ENCODE results near the gene SIDT2. TPM values are rescaled to one million over a fixed set of nuclear protein-coding genes. Genes with fewer than 3 reads are reported as not detected.

SIDT2 gene
- total and polyA plus RNA-seq, 2 of the 13 experiments (the other 11 are each of a cell fraction or from before 2014, with no cell fraction given) = 11.5 to 28.0 TPM

DNA sequence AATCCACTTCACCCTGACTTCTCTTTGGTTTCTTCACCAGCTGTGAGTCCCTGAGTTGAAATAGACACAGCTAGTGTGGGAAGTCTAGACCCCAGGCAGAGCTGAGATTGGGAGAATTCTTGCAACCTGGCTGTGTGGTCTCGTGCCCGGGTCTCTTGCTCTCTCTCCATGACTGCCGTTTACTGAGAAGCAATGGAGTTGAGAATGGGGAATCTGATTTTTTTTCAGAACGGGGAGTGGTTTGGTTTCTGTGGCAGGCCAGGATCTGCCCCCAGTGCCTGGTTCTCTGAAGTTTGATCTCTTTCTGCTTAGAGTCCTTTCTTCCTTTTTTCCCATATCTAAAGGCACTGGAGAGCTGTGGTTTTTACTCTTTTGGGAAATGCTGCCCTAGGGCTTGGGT lies 1.5 kb downstream of the SIDT2 start (continued):
- no peak for TF ChIP-seq ZMYM4 (CRISPR knock-in tag; IDR thresholded peaks at IDR 0.05)

DNA sequence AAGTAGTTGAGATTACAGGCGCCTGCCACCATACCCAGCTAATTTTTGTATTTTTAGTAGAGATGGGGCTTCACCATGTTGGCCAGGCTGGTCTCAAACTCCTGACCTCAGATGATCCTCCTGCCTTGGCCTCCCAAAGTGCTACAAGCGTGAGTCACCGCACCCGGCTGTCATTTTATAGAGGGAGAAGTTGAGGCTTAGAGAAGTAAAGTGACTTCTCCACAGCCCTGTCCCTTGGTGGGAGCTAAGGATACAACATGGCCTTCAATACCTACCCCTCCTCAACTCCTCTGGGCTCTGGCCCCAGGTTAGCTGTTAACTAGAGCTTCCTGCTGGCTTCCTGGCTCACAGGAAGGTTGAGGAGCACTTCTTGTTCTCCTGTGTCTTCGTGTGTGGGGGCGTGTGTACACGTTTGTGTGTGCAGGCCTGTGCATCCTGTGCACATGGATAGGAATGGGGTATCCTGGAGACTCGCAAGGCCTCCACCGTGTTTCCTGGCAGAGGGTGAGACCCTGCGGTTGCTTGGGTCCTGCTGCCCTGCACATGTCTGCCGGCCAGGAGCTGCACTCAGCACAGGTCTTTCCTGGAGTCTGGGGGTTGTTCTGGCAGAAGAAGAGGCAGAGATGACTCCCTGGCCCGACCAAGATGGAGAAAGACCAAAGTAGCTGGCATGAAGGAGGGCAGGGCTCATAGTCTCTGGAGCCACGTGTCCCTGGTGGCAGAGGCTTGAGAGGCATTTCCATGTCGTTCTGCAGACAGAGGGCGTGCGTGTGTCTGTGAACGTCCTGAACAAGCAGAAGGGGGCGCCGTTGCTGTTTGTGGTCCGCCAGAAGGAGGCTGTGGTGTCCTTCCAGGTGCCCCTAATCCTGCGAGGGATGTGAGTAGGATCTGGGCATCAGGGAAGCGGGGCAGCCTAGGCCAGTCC lies 2.4 kb downstream of the SIDT2 start:
- no peak overlapping the region for H2AFZ ChIP-seq (ENCODE audit: low read length)
- DNase-seq (ENCODE audit: low spot score) = peak; percentile 76
- peaks cover 6% of the 10 kb centered on the region for H3K79me2 ChIP-seq (ENCODE audit: insufficient read depth, low read length)
- H4K20me1 ChIP-seq (ENCODE audit: insufficient read depth, low read length) = no peaks in the 10 kb centered on the region; the same call in 1 of the 2 replicates
- H3K36me3 ChIP-seq (replicated peaks in 1 of 2; ENCODE audit: control insufficient read depth in 1 of 2, insufficient read depth in 2 of 2, low read length in 2 of 2) = peaks cover 3 to 12% of the 10 kb centered on the region in 2 experiments; a peak in 4 of 5 replicates
- H3K4me3 ChIP-seq (replicated peaks in 1 of 3; ENCODE audit: insufficient read depth in 1 of 3, low read depth in 2 of 3, low read length in 3 of 3) = 0 out of 6 replicates have a peak overlapping the region, but pooled peaks of 2 of the 3 experiments have one; percentile 7 to 82
- in situ Hi-C loops (cut with HindIII; ENCODE audit: extremely low pct_ligation_motif_present, low pct_unique_long_range_greater_than_20kb) = loop anchor here (5.0 kb wide), 1 partner anchor 41 kb away; no protein-coding TSS in a partner anchor
- peaks cover 41% of the 10 kb centered on the region for H3K4me1 ChIP-seq (ENCODE audit: insufficient read depth, low read length)
- no peaks in the 10 kb centered on the region; a peak in 1 of 5 replicates for H3K27me3 ChIP-seq (ENCODE audit: control insufficient read depth in 1 of 2, insufficient read depth in 2 of 2, low read length in 2 of 2)
- no peaks in the 10 kb centered on the region for H3K9me3 ChIP-seq (ENCODE audit: low read length)
- no TSS peak for BruUV-seq (replicated peaks)
- peak; percentile 37 for FAIRE-seq
- intact Hi-C loops (cut with micrococcal nuclease; ENCODE audit: unreplicated experiment) = loop anchor here (1.0 kb wide), 1 partner anchor 45 kb away; no protein-coding TSS in a partner anchor
- WGBS (ENCODE audit: low lambda C conversion rate) = 59% methylated on average over 17 of the region's 22 CpGs
- ChIA-PET CTCF (ENCODE audit: low intra/inter-chr PET ratio, low total read pairs) (interaction anchor here (1.6 to 1.9 kb wide), 2 partner anchors 46 to 51 kb away, joined by 7 to 32 read pairs; partner anchors contain the start of genes PCSK7 and RNF214), POLR2A (interaction anchor here (0.8 to 1.5 kb wide), 2 partner anchors 37 to 389 kb away, joined by 3 to 5 read pairs; partner anchors contain the start of genes APOA5 and PAFAH1B2)
- H3K27ac ChIP-seq (ENCODE audit: extremely low read length, insufficient read depth, low read length) = peak overlapping the region; percentile 21
- ATAC-seq = peak; percentile 53
- H3K9ac ChIP-seq (ENCODE audit: insufficient read depth, low read depth, low read length) = 0 out of 2 replicates have a peak overlapping the region, but pooled peaks have one; percentile 2
- H3K4me2 ChIP-seq (ENCODE audit: low read depth, low read length) = peak overlapping the region; percentile 90
- TF ChIP-seq SRSF4 (IDR thresholded peaks at IDR 0.05; ENCODE audit: low read depth, low read length, poor library complexity, severe bottlenecking) = no peak
- TF ChIP-seq TRIM24 (CRISPR knock-in tag; IDR thresholded peaks at IDR 0.05) = no peak
- TF ChIP-seq YY1 (IDR thresholded peaks at IDR 0.05; ENCODE audit: insufficient read depth, insufficient replicate concordance, low read depth, low read length) = no peak
- TF ChIP-seq TEAD3 (CRISPR knock-in tag; optimal IDR thresholded peaks at IDR 0.05; ENCODE audit: borderline replicate concordance) = no peak
- TF ChIP-seq CREM (IDR thresholded peaks at IDR 0.05) = no peak
- TF ChIP-seq CREM (CRISPR knock-in tag; IDR thresholded peaks at IDR 0.05) = no peak
- TF ChIP-seq ZNF333 (CRISPR knock-in tag; IDR thresholded peaks at IDR 0.05; ENCODE audit: borderline replicate concordance) = no peak
- no peak for TF ChIP-seq HDAC2 (CRISPR knock-in tag; IDR thresholded peaks at IDR 0.05)
- no peak for TF ChIP-seq PPARG (CRISPR knock-in tag; conservative IDR thresholded peaks at IDR 0.05)
- peak; percentile 63; the same call in 1 of the 2 replicates for TF ChIP-seq ZNF501 (CRISPR knock-in tag; IDR thresholded peaks at IDR 0.05)
- TF ChIP-seq, protein P1, sequence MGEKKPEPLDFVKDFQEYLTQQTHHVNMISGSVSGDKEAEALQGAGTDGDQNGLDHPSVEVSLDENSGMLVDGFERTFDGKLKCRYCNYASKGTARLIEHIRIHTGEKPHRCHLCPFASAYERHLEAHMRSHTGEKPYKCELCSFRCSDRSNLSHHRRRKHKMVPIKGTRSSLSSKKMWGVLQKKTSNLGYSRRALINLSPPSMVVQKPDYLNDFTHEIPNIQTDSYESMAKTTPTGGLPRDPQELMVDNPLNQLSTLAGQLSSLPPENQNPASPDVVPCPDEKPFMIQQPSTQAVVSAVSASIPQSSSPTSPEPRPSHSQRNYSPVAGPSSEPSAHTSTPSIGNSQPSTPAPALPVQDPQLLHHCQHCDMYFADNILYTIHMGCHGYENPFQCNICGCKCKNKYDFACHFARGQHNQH (CRISPR knock-in tag; IDR thresholded peaks at IDR 0.05) = no peak
- 0 out of 2 replicates have a peak, but pooled peaks have one; percentile 32 for TF ChIP-seq KDM5B (CRISPR knock-in tag; IDR thresholded peaks at IDR 0.05; ENCODE audit: borderline replicate concordance)
- TF ChIP-seq, protein P2, sequence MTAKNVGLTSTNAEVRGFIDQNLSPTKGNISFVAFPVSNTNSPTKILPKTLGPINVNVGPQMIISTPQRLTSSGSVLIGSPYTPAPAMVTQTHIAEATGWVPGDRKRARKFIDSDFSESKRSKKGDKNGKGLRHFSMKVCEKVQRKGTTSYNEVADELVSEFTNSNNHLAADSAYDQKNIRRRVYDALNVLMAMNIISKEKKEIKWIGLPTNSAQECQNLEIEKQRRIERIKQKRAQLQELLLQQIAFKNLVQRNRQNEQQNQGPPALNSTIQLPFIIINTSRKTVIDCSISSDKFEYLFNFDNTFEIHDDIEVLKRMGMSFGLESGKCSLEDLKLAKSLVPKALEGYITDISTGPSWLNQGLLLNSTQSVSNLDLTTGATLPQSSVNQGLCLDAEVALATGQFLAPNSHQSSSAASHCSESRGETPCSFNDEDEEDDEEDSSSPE (CRISPR knock-in tag; IDR thresholded peaks at IDR 0.05) = no peak
- TF ChIP-seq KLF13 (CRISPR knock-in tag; IDR thresholded peaks at IDR 0.05) = 0 out of 2 replicates have a peak, but pooled peaks have one; percentile 74

All from HepG2 (cell line).